Measurements from ENCODE around the gene CTIF. TPM values are rescaled to one million over a fixed set of nuclear protein-coding genes. Genes with fewer than 3 reads are reported as not detected.

Gene CTIF
- polyA plus RNA-seq, 1 experiment: 40.2 TPM

DNA sequence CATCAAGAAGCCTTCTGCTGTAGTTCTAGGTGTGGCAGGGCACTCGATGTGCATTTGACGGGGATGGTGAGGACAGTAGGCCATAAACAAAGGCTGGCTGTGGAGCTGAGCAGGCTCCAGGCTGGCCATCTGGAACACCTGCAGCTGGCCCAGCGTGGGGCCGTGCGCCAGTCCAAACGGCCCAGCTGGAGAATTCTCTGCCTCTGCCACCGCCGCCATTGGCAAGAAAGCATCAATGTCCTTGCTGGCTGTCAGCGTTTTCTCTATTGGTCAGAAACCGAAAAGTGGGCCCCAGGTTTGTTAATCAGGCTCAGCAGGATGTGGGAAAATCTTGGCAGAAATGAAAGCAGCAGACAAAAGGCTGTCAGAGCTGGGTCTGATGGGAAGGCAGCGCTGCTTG lies 24.0 kb upstream of the CTIF start:
- TF ChIP-seq, protein P1, sequence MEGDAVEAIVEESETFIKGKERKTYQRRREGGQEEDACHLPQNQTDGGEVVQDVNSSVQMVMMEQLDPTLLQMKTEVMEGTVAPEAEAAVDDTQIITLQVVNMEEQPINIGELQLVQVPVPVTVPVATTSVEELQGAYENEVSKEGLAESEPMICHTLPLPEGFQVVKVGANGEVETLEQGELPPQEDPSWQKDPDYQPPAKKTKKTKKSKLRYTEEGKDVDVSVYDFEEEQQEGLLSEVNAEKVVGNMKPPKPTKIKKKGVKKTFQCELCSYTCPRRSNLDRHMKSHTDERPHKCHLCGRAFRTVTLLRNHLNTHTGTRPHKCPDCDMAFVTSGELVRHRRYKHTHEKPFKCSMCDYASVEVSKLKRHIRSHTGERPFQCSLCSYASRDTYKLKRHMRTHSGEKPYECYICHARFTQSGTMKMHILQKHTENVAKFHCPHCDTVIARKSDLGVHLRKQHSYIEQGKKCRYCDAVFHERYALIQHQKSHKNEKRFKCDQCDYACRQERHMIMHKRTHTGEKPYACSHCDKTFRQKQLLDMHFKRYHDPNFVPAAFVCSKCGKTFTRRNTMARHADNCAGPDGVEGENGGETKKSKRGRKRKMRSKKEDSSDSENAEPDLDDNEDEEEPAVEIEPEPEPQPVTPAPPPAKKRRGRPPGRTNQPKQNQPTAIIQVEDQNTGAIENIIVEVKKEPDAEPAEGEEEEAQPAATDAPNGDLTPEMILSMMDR (IDR thresholded peaks at IDR 0.05; ENCODE audit: low read depth, low read length): no peak
- POLR2A ChIA-PET: no interaction called here
- no peak for DNase-seq (ENCODE audit: low read depth, low spot score)
- no peaks in the 10 kb centered on the region for H3K27me3 ChIP-seq (ENCODE audit: control insufficient read depth, insufficient read depth, low read length)
- CTCF ChIA-PET: no interaction called here
- no peak overlapping the region for H3K27ac ChIP-seq (ENCODE audit: low read depth, low read length)
- no peaks in the 10 kb centered on the region for H3K9me3 ChIP-seq (ENCODE audit: control insufficient read depth, insufficient read depth, low read length)
- H3K4me3 ChIP-seq (ENCODE audit: low read depth, low read length): no peak overlapping the region

DNA sequence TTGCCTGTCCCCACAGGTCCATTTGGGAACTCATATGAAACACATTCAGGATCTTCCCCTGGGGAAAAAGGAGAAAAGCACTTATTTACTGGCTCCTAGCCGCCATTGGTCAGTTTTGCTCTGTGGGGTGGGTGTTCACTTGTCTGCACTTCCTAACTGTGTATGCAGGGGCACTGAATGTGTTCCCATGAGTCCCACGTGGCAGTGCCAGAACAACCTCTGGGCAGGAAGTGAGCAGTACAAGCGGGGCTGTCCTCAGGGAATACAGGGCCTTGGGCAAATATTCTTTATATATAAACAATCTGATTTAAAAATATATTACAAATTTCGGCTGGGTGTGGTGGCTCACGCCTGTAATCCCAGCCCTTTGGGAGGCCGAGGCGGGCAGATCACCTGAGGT lies 21.8 kb upstream of the CTIF start:
- H3K9me3 ChIP-seq (ENCODE audit: control insufficient read depth, insufficient read depth, low read length): no peaks in the 10 kb centered on the region
- DNase-seq (ENCODE audit: low read depth, low spot score): no peak
- POLR2A ChIA-PET: no interaction called here
- CTCF ChIA-PET: no interaction called here
- H3K27ac ChIP-seq (ENCODE audit: low read depth, low read length): no peak overlapping the region
- no peak overlapping the region for H3K4me3 ChIP-seq (ENCODE audit: low read depth, low read length)
- TF ChIP-seq, protein P1 (IDR thresholded peaks at IDR 0.05; ENCODE audit: low read depth, low read length): no peak
- peaks cover 7% of the 10 kb centered on the region for H3K27me3 ChIP-seq (ENCODE audit: control insufficient read depth, insufficient read depth, low read length)

DNA sequence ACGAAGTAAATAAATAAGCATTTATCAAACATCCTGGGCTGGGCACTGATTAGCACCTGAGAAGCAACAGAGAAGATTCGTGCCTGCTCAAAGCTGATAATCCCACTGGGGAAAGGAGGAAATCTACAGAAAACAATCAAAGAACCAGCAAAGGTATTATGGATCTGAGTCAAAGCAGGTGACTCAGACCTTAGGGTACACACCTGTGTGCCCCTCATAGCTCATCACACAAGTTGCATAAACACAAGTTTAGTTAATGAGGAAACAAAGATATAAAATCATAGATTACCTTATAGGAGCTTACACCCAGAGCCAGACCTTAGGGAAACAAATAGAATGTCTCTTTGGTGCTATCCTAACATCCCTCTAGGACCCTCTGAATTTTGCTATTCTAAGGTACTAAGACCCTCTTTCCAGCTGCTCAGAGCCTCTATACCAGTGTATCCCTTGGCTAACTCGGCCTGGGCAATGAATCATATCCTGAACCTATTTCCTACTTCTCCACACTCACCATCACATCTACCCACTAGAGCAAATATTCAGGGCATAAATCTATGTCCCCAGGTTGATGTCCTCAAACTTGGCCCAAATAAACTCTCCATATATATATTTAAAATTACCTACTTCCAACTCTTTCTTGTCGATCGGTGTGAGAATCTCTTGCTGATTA lies 19.3 kb upstream of the CTIF start:
- Histone ChIP-seq H3K4me3 (ENCODE audit: low read depth, low read length) (no peak overlapping the region), H3K9me3 (ENCODE audit: control insufficient read depth, insufficient read depth, low read length) (no peaks in the 10 kb centered on the region), H3K27ac (ENCODE audit: low read depth, low read length) (no peak overlapping the region), H3K27me3 (ENCODE audit: control insufficient read depth, insufficient read depth, low read length) (peaks cover 11% of the 10 kb centered on the region)
- DNase-seq (ENCODE audit: low read depth, low spot score): no peak
- TF ChIP-seq, protein P1 (IDR thresholded peaks at IDR 0.05; ENCODE audit: low read depth, low read length): no peak
- ChIA-PET CTCF (interaction anchor here (1.5 kb wide), 1 partner anchor 44 kb away, joined by 3 read pairs; no protein-coding TSS in a partner anchor), POLR2A (no interaction called here)

DNA sequence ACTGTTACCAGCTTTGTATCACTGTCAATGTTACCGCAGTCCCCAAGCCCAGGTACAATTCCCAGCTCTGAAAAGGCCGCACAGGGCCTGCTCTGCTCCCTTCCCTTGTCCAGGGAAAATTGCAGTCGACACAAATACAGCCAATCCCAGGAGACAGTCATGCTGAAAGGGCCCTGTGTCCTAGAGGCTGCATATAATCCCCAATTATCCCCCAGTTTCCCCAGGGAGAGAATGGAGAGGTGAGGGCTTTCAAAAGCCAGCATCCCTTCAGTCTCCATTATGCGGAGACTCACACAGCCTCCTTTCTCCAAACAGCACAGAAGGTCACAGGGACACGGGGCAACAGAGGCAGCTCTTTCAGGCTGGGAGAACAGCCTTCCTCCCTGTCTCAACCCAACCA lies 17.1 kb upstream of the CTIF start:
- CTCF ChIA-PET: no interaction called here
- H3K9me3 ChIP-seq (ENCODE audit: control insufficient read depth, insufficient read depth, low read length): no peaks in the 10 kb centered on the region
- no peak overlapping the region for H3K4me3 ChIP-seq (ENCODE audit: low read depth, low read length)
- no peak for DNase-seq (ENCODE audit: low read depth, low spot score)
- TF ChIP-seq, protein P1 (IDR thresholded peaks at IDR 0.05; ENCODE audit: low read depth, low read length): no peak
- peaks cover 11% of the 10 kb centered on the region for H3K27me3 ChIP-seq (ENCODE audit: control insufficient read depth, insufficient read depth, low read length)
- POLR2A ChIA-PET: no interaction called here
- H3K27ac ChIP-seq (ENCODE audit: low read depth, low read length): no peak overlapping the region

DNA sequence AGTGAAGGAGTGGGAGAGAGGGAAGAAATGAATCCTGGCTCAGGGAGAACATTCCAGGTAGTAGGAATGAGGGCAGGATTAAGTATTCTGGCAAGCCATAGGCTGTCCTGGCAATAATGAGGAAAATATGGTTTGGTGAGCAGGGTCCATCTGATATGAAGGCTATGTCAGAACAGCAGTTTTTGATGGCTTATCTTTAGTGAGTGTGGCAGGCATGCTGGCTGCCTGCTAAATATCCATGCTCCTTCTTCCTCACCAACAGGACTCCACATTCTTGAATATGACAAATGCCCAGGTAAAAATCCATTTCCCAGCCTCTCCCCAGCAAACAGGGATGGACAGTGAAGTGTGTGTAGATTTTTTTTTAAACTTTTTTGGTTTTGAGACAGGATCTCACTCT lies 13.2 kb upstream of the CTIF start:
- no peak overlapping the region for H3K4me3 ChIP-seq (ENCODE audit: low read depth, low read length)
- H3K9me3 ChIP-seq (ENCODE audit: control insufficient read depth, insufficient read depth, low read length): no peaks in the 10 kb centered on the region
- no peak for DNase-seq (ENCODE audit: low read depth, low spot score)
- H3K27ac ChIP-seq (ENCODE audit: low read depth, low read length): no peak overlapping the region
- peaks cover 11% of the 10 kb centered on the region for H3K27me3 ChIP-seq (ENCODE audit: control insufficient read depth, insufficient read depth, low read length)
- TF ChIP-seq, protein P1 (IDR thresholded peaks at IDR 0.05; ENCODE audit: low read depth, low read length): no peak
- CTCF ChIA-PET: no interaction called here
- POLR2A ChIA-PET: no interaction called here

Data from AG04450 (cell line).